Ovary (tissue), 9 donors: ENCODE measurements around the gene MPV17L. TPM values are rescaled to one million over a fixed set of nuclear protein-coding genes. Genes with fewer than 3 reads are reported as not detected.

ENCODE experiments used
- polyA plus RNA-seq, 2 donors: library from polyadenylated mRNA; stranded (reverse); fragments of 200-250 nt in 1 of 2; fragments of 350-450 nt in 1 of 2; fragmentation: Illumina TruSeq in 1 of 2; extraction: RNeasy Lipid Tissue Mini Kit (QIAGEN cat#74804) in 1 of 2; gene quantifications; one replicate each; pipeline ENCODE4 v1.2.3, GENCODE V29; 2013 to 2014
- total RNA-seq, 7 donors: library from RNA; depleted of rRNA in 2 of 7; stranded (reverse); fragments of >200 nt in 2 of 7; fragmentation: NEBNext Ultra II Directional in 3 of 7; extraction: Animal tissue kit (Norgen Biotek cat#: 25700) in 3 of 7; gene quantifications; one replicate each; pipeline versions ENCODE4 v1.1.0 to v1.2.4, GENCODE V29; 2016 to 2023
- donor health status: DM: no; HTN: no; CAD: no; lungs with moderate emphysema.
- donor health status: DM: no; HTN: no; CAD: no.
- donor health status: Bipolar disorder and iron deficiency.
- donor health status: DM: yes; HTN: yes; CAD: no.
- donor health status: DM: no; HTN: no; CAD: no.
- donor health status: DM: yes; HTN: yes; CAD: no.

The MPV17L gene
- total and polyA plus RNA-seq, 9 donors = 3.8 to 13.9 (median 10.2) TPM

Other genes starting within 250 kb of the MPV17L start
- gene NPIPA5, start 17.5 kb upstream of the MPV17L start, total RNA-seq = 10 to 100 TPM in 5 of 7 donors, 1 to 10 TPM in 2; 3.9 to 29.5 (median 19.4) TPM
- 10 to 100 TPM; 54.5 to 92.2 TPM for gene NPIPA5, start 17.5 kb upstream of the MPV17L start, polyA plus RNA-seq
- gene BMERB1, start 38.8 kb downstream of the MPV17L start, total RNA-seq = 10 to 100 TPM; 22.6 to 77.5 (median 66.8) TPM
- 10 to 100 TPM; 54.9 to 65.2 TPM for gene BMERB1, start 38.8 kb downstream of the MPV17L start, polyA plus RNA-seq
- 10 to 100 TPM; 23.1 to 95.7 (median 85.7) TPM for gene MARF1, start 247.4 kb downstream of the MPV17L start, total RNA-seq
- gene MARF1, start 247.4 kb downstream of the MPV17L start, polyA plus RNA-seq = 10 to 100 TPM; 30.1 to 71.8 TPM